Stimulated activated CD8-positive, alpha-beta memory T cell treated with anti-CD3 and anti-CD28 coated beads, Interleukin-4, amount 100 ng/mL, for 1 hour (primary cell): ENCODE results near the gene TRA2B.
"Not testable (repeated sequence)": the region's sequence is repeated elsewhere in the genome, so short reads cannot be mapped to it uniquely, and the experiment has no call there.

Experiments used
- DNase-seq, 2 donors: peaks; one replicate each; pipeline ENCODE4 v3.0.0-alpha.2; 2020; ENCODE audit warnings: low read depth in 2 of 2, low spot score in 1 of 2

The TRA2B gene

DNA sequence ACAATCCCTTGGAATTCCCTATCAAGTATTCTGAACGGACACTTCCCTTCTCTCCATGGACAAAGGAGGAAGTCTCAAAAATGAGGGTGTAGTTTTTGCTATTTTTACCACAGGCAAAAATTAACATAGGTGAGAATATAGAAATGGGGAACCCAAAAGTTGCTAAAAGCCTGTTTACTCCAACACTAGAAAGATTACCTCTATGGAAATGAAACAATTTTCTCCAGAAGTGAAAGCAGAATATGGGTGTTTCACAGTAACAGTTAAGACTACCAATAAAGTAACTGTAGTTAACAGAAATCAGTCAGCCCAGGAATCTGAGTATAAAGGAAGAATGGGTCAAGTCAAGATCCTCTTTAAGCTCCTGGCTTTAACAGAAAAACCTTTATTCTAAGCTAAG lies 9.3 kb downstream of the TRA2B start:
- no peak for DNase-seq

DNA sequence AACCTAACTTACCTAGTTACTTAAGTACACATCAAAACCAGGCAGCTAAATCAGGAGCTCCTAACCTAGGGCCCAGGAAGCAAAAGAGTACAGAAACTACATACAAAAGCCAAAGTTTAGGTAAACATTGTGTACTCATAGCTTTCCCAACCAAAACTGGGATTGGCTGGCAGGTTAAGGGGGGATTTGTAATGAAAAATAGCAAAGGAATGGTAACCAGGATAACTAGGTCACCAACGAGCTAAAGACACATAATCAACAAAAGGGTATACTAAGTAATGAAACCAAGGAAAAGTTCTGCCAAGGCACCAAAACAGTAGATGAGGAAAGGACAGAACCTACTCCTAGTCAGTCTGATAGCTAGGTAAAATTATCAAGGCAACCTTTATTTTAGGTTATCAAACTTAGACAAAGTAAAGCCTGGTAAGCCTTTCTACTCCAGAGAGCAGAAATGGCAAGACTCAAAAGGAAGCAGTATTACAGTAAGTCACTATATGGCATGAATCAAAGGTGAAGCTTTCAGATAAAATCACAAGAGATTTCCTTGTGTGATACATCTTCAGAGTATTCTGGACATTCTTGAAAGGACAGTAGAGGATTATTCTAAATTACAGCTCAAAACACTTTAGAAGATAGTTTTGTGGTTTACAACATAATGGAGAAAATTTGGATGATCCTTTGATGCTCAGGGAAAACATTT lies 10.2 kb downstream of the TRA2B start:
- DNase-seq = no peak

DNA sequence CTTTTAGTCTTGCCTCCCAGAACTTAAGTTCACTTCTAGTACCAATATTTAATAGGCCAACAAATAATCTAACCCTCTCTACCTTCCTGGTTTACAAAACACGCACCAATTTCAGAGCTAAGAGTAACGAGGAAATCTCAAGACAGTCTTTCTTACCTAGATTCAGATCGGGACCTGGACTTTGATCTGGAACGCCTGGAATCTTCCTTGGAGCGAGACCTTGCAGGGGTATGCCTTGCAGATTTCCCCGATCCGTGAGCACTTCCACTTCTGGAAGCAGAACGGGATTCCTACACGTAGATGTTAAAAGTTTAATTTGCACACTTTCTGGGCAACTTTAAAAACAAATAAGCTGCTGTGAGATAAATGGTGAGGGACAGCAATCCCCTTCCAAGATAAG lies 11.4 kb downstream of the TRA2B start:
- no peak for DNase-seq

DNA sequence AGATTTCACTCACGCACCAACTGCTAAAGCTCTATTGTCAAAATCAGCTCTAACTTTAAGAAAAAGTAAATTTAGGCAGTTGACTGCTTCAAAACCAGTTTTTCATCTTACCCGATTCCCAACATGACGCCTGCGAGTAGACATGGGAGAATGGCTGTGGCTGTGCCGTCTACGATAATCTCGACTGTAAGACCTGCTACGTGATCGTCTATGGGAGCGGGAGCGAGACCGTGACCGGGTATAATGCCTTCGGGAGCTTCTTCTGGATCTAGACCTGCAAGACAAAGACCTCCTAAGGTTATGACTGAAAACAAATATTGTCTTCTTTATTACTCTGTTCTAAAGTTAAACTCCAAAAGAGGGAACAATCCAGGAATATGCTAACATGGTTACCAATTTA lies 12.5 kb downstream of the TRA2B start:
- DNase-seq = no peak

DNA sequence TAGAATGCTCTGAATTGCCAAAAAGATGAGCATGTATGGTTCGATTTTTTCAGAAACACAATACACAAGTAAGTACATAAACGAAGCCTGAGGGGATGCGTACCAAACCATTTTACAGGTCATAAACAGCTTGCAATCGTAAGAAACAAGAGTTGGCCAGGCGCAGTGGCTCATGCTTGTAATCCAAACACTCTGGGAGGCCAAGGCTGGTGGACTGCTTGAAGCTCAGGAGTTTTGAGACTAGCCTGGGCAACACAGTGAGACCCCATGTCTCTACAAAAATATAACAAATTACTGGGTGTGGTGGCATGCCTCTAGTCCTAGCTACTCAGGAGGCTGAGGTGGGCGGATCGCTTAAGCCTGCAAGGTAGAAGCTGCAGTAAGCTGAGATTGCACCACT lies 13.4 kb downstream of the TRA2B start:
- no peak for DNase-seq

DNA sequence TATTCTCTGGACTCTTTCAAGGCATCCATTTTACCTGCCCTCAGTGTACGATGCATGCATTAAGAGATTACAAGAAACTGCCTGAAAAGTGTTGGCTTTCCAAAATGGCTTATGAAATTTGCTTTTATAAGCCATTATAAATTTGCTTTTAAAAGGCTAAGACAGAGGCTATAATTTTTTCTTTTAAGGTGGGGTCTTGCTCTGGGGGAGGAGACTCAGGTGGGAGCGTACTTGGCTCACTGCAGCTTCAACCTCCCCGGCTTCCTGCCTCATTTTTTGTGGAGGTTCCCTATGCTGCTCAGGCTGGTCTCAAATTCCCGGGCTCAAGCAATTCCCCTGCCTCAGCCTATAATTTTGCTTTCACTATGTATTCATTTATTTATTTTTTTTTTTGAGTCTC lies 17.6 kb downstream of the TRA2B start:
- no peak for DNase-seq

DNA sequence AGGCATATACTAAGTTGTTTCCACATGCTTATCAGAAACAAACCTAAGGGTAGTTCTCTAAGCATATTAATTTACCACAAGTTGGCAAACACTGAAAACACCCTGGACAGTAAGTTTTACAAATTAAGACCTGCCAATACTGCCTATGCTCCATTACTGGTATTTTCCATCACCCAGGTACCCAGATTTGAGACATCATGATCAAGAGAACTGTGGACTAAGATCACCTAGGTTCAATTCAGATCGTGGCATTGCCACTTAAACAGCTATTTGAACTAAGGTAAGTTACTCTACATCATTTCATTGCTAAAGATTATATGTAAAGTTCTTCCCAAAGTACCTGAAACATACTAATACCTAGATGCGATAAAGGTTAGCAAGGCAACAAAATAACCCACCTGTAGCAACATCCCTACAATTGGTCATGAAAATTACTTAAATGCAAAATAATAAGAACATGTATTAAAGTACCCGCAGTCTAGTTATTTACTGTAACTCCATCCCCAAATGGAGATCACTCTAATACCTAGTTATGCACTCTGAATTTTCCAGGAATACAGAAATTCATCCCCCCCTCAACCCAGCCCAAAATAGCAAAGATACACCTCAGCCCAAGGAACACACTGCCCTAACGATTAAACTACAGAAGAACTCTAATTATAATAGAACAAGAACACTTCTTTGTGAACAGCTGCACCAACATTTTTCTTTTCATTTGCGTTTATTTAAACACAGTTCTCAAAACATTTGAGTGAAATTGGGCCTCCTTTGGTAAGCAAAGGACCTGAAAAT lies 21.6 kb downstream of the TRA2B start:
- DNase-seq = no peak

DNA sequence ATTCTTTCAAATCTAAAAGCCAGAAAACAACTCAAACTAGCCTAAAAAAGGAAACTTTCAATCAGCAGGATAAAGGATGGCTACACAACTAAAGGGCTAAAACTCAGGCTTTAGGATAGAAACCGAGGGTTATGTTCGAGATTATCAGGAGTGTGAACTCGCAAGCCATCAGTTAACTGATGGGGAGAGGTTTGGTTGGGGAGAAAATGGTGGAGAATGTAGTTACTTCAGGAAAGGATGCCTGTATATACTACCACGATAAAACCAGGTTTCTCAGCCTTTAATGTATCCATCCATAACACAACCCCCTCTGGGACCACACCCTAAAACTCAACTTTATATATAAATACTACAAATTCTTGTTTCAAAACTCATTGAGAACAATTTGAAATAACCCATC lies 22.2 kb downstream of the TRA2B start:
- DNase-seq = no peak

DNA sequence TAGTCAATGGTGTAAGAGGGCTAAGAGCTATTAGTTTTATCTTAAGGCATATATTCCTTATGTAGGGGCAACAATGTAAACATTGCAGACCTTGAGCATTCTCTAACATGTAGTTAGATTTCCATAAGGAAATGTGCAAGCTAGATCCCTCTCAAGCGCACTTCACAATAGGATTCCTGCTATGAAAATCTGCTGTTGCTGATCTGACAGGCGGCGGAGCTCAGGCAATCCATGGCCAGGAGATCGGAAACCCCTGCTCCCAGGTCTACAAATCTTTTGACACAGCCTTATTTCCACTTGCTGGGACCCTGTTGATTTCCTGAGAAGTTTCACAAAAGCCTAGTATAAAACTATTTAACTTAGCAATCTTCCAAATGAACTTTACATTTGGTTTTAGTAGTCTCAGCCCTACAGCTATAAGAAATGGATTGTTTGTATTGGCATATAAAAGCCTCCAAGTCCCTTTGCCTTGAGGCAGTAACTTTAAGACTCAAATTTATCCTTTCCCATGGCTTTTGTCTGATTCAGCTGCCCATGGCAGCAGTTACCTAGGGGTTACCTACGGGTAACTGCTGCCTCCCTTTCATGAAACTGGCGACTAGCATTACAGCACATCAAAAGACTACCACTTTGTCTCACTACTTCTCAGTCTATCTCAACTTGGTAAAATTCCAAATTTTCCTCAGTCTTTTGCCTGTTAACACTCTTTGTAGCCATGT lies 22.7 kb downstream of the TRA2B start:
- no peak for DNase-seq

DNA sequence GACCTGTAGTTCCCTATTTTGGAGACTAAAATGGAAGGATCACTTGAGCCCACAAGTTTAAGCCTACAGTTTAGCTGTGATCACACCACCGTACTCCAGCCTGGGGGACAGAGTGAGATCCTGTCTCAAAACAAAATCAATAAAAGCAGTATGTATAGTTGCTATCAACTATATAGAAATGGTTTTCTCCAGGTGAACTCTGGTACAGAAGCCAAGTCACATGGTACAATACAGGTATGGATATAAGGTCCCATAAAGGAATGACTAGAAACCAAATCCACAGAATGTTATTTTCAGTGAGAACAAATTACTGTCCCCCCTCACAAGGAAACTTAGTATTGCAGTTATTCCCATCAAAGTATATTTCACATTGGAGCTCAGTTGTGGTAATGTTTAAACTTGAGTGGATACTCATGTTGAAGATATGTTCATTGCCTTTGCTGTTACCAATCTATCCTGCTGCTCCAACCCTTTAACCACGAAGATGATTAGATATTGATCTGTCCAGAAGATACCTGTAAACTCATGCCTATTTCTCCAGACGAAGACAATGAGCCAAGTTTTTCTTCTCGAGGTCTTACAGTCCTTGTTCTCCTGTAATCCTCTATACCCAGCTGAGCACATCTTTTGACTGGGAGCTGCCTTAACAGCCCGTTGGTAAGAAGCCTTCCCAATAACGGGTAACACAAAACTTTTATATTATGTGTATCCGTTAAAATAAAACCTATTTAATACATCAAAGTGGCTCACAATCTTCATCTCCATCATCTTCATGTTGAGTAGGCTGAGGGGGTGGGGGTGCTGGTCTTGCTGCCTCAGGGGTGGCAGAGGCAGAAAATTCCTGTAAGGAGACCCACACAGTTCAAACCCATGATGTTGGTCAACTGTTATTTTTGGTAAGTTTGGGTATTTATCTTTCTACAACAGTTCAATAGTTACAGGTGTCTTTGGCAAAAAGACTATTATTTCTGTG lies 24.6 kb downstream of the TRA2B start:
- no peak for DNase-seq

DNA sequence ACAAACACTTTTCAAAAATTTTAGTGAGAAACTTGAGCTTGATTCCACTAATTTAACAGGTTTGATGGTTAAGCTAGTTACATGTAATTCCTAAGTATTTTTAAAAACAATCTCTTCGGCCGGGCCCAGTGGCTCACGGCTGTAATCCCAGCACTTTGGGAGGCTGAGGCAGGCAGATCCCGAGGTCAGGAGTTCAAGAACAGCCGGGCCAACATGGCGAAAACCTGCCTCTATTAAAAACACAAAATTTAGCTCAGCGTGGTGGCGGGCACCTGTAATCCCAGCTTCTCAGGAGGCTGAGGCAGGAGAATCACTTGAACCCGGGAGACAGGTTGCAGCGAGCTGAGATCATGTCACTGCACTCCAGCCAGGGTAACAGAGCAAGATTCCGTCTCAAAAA lies 25.3 kb downstream of the TRA2B start:
- DNase-seq = no peak

DNA sequence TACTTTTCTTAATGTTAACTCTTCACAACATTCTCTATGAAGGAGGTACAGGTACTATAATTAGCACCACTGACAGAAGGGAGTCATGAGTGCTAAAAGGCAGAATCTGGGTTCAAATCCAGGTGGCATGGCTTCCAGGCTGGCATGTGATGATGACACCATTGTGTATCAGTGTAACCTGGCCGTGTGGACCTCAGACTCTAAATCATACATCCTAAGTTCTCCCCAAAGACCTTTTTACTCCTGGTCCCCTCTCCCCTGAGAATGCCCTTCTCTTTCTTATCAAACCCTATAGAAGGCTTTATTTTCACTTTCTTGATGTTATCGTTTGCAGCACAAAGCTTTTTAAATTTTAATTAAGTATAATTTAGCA lies 26.8 kb downstream of the TRA2B start:
- DNase-seq = not testable (repeated sequence)

DNA sequence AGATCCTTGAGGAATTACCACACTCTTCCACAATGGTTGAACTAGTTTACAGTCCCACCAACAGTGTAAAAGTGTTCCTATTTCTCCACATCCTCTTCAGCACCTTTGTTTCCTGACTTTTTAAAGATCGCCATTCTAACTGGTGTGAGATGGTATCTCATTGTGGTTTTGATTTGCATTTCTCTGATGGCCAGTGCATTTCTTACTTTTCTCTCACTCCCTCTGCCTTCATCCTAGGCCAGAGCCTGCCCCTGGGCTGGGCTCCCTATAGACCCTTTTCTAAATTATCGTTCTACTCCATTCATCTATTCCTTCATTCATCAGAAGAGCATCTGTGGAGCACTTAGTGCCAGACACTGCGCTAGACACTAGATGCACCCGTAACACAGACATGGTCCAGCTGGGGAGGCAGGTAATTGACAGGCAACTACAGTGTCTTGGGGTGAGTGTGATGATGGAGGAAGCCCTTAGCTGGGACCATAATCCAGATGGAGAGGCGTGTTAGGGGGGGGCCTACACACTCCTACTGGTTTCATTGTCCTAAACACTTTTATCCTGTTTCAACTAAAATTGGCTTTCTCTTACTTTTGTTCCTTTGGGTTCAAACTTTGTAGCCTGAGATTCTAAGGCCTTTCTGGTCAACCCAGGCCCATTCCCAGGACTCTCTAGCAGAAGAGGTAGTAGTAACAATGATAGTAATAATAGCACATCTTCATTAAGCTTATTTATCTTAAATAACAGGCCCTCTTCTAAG lies 27.3 kb downstream of the TRA2B start:
- DNase-seq = not testable (repeated sequence)

DNA sequence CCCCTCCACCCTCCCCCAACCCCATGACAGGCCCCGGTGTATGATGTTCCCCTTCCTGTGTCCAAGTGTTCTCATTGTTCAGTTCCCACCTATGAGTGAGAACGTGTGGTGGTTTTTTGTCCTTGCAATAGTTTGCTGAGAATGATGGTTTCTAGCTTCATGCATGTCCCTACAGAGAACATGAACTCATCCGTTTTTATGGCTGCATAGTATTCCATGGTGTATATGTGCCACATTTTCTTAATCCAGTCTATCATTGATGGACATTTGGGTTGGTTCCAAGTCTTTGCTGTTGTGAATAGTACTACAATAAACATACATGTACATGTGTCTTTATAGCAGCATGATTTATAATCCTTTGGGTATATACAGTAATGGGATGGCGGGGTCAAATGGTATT lies 27.9 kb downstream of the TRA2B start:
- DNase-seq = not testable (repeated sequence)

DNA sequence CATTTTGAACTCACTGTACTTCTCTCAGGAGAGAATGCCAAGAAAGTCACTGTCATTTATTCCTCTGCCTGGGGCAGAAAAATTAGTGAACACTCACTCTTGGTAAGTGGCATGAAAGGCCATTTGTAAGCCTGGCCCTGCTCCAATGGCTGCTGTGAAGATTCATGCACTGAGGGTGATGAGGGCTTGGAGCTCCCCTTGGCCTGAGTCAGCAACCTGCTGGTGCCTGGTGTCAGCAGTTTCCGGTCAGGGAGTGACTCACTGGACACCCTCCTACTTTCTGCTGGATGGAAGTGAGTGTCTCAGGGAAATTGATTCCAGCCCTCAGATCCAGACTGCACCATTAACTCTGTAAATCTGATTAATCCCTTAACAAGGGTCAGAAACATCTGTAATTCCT lies 37.6 kb downstream of the TRA2B start:
- DNase-seq = no peak

DNA sequence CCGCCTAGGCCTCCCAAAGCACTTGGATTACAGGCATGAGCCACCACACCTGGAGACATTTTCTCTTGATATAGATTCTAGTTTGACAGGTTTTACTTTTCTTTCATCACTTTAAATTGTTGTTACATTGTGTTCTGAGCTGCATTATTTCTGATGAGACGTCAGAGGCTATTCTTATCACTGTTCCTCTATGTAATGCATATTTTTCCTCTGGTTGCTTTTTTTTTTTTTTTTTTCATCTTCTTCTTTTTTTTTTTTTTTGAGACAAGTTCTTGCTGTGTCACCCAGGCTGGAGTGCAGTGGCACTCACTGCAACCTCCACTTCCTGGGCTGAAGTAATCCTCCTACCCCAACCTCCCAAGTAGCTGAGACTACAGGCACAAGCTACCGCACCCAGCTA lies 41.2 kb downstream of the TRA2B start:
- DNase-seq = no peak

DNA sequence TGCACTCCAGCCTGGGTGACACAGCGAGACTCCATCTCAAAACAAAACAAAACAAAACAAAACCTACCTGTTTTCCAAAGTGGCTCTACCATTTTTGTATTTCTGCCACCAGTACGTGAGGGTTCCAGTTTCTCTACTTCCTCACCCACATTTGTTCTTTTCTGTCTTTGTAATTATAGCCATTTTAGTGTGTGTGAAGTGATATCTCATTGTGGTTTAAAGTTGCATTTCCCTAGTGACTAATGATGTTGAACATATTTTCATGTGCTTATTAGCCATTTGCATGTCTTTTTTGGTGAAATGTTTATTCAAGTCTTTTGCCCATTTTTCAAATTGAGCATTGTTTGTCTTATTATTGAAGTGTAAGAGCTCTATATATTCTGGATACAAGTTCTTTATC lies 50.7 kb downstream of the TRA2B start:
- no peak for DNase-seq

DNA sequence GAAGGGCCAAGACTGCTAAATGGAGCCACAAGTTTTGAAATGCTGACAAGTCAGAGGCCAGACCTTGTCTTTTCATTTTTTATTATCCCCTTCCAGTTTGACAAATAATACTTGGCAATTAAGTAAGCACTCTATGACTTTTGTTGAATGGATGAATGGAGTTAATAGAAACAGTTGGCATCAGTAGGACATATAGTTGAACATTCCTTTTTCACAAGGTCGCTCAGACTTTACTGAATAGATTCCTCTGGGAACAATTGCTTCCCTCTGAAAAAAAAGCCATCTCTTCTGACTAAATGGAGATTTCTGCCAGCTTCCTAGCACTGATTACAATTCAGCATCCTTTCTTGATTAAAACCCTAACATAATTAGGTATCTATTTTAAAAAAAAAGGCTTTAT lies 53.2 kb downstream of the TRA2B start:
- no peak for DNase-seq

DNA sequence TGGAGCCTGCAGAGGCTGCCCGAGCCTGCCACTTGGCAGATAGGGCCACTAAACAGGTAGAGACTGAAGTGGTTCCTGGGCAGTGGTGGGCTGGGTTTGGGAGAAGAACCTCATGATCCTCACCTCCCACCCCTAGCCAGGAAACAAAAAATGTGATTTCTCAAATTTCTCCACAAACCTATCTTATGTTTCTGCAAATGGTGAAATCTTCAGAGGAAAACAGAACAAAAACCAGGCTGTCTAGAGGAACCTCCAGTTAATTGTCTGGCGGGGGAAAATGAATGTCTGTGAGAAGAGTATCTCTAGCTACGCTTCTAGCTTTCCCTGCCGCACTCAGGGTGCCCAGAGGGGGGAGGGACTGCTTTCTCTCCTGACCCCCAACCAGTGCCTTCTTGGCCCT lies 55.9 kb downstream of the TRA2B start:
- DNase-seq = no peak

DNA sequence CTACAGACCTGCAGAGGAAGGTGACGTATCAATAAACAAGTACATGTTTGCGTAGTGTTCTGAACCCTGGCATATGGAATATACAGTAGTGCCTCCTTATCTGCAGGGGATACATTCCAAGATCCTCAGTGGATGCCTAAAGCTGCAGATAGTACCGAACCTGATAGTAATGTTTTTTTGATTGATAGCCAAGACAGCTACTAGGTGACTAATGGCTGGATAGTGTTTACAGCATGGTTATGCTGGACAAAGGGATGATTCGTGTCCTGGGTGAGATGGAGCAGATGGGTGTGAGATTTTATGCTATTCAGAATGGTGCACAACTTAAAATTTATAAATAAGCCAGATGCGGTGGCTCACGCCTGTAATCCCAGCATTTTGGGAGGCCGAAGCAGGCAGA lies 57.2 kb downstream of the TRA2B start:
- DNase-seq = no peak
